ENCODE measurements around the gene CYSRT1. TPM values are rescaled to one million over a fixed set of nuclear protein-coding genes. Genes with fewer than 3 reads are reported as not detected.
A peak's percentile ranks its signal among the peaks of the same experiment; 100 is the strongest.
"Not testable (repeated sequence)": the region's sequence is repeated elsewhere in the genome, so short reads cannot be mapped to it uniquely, and the experiment has no call there.

The CYSRT1 gene
- total RNA-seq, 2 donors from 2014 or later, result 0.62 TPM; not detected in 1

DNA sequence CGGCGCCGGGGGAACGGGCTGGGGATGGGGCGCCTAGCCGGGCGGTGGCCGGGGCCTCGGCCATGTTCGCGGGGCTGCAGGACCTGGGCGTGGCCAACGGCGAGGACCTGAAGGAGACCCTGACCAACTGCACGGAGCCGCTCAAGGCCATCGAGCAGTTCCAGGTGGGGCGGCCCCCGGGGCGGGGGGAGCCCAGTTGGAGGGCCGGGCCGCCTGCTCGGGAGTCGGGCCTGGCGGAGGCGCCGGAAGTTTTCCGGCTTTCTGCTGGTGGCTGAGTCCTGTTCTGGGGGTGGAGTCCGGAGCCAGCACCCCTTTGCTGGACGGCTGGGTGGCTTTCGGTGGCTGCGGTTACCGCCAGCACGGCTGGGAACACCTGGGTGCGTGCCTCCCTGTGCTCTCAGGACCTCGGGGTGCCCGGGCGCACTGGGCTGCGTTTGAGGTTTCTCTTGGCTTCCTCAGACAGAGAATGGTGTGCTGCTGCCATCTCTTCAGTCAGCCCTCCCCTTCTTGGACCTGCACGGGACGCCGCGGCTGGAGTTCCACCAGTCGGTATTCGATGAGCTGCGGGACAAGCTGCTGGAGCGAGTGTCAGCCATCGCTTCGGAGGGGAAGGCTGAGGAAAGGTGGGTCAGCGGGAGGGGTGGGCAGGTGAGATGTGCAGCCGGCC is 30.6 kb downstream of the CYSRT1 start:
- intact Hi-C loops (cut with DNase I), result no loop called here
- DNase-seq (no peak), ATAC-seq (peak; percentile 6 to 33)

DNA sequence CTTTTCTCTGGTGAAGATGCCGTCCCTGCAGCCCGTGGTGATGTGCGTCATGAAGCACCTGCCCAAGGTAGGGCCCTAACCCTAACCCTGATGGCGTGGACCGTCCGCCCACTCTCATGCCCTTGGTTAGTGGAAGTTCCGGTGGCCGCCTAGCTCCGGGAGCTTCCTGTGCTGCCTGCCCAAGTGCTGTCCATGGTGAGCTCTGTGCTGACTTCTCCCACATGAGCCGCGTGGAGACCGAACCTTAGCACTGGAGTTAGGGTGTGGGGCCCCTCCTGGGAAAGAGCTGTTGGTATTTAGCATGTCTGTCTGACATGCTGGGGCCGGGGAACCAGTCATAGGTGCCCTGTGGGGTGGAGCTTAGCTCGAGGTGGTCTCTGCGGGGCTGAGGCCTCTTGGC is 31.4 kb downstream of the CYSRT1 start:
- ATAC-seq (no peak), DNase-seq (no peak)
- intact Hi-C loops (cut with DNase I), result no loop called here

DNA sequence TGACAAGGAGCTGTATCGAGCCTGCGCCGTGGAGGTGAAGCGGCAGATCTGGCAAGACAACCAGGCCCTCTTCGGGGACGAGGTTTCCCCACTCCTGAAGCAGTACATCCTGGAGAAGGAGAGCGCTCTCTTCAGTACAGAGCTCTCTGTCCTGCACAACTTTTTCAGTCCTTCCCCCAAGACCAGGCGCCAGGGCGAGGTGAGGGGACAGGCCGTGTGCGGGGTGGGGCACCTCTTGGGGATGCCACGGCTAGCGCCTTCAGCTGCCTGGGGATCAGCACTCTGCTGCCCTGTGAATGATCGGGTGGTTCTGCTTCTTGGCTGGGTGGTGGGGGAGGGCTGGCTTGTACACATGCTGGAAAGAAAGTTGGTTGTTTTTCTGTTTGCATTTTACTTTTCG is 31.9 kb downstream of the CYSRT1 start:
- no peak for DNase-seq
- no peak for ATAC-seq
- intact Hi-C loops (cut with DNase I), result no loop called here

DNA sequence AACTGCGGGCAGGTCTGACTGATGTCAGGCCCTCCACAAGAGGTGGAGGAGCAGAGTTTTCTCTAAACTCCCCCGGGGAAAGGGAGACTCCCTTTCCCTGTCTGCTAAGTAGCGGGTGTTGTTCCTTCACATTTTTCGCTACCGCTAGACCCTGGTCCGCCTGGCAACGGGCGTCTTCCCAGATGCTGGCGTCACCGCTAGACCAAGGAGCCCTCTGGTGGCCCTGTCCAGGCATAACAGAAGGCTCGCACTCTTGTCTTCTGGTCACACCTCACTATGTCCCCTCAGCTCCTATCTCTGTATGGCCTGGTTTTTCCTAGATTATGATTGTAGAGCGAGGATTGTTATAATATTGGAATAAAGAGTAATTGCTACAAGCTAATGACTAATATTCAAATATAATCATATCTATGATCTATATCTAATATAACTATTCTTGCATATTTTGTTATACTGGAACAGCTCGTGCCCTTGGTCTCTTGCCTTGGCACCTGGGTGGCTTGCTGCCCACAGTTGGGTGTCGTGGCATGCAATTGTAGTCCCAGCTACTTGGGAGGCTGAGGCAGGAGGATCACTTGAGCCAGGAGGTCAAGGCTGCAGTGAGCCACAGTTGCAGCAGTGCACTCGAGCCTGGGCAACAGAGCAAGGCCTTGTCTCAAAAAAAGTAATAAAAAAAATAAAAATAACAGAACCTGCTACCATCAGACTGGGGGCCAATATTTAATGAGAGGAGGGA is 37.4 kb downstream of the CYSRT1 start:
- intact Hi-C loops (cut with DNase I); ATAC-seq: not testable (repeated sequence)
- peak; percentile 58 for DNase-seq

DNA sequence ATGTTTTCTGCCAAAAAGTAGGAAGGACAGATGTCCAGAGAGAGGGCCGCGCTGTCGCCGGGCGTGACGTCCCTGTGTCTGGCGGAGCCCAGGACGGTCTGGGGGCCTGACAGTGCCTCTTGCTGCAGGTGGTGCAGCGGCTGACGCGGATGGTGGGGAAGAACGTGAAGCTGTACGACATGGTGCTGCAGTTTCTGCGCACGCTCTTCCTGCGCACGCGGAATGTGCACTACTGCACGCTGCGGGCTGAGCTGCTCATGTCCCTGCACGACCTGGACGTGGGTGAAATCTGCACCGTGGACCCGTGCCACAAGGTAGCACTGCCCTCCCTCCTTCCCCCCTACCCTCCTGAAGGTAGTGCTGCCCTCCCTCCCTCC is 37.9 kb downstream of the CYSRT1 start:
- peak in 1 of 2 donors; percentile 20 for ATAC-seq
- intact Hi-C loops (cut with DNase I), result no loop called here
- no peak for DNase-seq

DNA sequence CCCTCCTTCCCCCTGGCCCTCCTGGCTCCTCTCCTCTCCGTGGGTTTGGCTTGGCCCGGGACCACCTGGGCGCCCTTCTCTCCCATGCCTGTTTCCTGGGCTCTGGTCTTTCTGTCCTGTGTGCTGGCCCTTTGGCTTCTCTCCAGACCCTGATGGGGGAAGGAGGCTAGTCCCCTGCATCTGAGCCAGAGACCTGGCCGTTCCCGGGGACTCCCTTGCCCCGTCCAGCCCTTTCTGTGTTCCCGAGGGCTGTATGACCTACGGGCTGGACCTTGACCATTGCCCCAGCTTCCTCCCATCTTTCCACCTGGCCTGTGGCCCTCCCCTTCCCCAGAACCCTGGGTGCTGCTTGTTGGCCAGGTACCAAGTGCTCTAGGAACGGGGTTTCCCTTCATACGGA is 38.5 kb downstream of the CYSRT1 start:
- intact Hi-C loops (cut with DNase I), result no loop called here
- ATAC-seq, result no peak

DNA sequence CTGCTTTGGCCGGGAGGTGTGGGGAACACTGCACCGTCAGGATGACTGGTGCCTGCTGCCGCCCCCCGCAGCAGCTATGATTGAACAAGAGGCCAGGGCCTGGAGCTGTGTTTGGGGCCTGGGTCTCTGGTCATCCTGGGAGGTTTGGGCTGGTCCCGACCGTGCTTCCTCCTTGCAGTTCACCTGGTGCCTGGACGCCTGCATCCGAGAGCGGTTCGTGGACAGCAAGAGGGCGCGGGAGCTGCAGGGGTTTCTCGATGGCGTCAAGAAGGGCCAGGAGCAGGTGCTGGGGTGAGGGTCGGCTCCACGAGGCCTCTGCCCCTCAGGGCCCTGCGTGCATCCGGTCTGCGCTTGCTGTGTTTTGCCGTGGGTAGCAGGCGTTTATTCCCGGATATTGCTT is 39.1 kb downstream of the CYSRT1 start:
- ATAC-seq (no peak), DNase-seq (no peak)
- intact Hi-C loops (cut with DNase I), result no loop called here

More for the DNA sequence above, 38.5 kb downstream of the CYSRT1 start:
- no peak for DNase-seq

DNA sequence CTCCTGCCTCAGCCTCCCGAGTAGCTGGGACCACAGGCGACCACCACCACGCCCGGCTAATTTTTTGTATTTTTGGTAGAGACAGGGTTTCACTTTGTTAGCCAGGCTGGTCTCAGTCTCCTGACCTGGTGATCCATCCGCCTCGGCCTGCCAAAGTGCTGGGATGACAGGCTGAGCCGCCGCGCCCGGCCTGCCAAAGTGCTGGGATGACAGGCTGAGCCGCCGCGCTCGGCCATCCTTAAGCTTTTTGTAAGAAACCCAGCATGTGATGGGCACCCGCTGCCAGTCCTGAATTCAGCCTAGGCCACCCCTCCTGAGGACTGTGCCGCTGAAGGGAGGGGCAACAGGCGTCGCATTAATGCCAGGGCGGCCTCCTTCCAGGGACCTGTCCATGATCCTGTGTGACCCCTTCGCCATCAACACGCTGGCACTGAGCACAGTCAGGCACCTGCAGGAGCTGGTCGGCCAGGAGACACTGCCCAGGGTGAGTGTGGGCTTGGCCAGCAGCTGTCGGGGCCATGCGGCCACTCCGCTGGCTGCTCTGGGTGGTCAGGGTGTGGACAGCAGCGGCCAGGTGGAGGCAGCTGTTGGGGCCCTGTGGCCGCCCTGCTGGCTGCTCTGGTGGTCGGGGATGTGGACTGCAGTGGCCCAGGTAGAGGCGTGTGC is 40.7 kb downstream of the CYSRT1 start:
- DNase-seq (no peak), ATAC-seq (no peak)
- intact Hi-C loops (cut with DNase I), result no loop called here

DNA sequence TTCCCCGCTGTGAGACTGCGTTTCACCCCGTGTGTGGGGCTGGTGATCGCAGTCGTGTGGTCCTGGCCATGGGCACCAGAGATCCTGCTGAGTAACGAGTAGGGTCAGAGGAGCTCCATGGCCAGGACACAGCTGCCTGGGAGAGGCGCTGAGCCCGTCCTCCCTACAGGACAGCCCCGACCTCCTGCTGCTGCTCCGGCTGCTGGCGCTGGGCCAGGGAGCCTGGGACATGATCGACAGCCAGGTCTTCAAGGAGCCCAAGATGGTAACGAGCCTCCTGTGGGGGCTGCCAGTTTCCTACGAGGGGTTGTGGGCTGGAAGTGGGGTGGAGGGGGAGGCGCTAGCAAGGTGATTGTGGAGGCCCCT is 41.2 kb downstream of the CYSRT1 start:
- DNase-seq, result no peak
- intact Hi-C loops (cut with DNase I), result no loop called here
- no peak for ATAC-seq

DNA sequence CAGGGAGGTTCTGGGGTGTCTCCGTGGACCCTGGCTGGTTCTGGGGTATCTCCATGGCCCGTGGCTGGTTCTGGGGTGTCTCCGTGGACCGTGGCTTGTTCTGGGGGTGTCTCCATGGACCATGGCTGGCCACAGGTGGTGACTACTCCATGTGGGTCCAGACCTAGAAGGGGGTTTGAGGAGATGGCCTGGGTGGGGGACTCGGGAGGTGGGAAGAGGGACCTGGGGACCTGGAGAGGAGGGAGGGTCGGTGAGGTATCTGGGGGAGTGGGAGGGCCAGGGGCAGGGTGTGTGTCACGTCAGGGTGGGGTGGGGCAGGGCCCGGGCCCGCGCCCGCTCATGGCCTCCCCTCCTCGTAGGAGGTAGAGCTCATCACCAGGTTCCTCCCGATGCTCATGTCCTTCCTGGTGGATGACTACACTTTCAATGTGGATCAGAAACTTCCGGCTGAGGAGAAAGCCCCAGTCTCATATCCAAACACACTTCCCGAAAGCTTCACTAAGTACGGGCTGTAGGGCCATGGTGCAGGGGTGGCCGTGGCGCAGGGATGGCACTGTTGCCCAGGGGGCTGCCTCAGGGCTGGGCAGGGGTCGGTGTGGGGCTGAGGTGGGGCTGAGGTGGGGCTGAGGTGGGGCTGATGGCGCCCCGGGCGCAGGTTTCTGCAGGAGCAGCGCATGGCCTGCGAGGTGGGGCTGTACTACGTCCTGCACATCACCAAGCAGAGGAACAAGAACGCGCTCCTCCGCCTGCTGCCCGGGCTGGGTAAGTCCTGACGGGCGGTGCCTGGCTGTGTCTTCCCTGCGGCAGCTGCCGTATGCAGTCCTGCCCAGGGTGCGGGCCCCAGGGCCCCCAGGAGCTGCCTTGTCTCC is 41.8 kb downstream of the CYSRT1 start:
- DNase-seq, result no peak
- ATAC-seq, result no peak
- intact Hi-C loops (cut with DNase I), result no loop called here

DNA sequence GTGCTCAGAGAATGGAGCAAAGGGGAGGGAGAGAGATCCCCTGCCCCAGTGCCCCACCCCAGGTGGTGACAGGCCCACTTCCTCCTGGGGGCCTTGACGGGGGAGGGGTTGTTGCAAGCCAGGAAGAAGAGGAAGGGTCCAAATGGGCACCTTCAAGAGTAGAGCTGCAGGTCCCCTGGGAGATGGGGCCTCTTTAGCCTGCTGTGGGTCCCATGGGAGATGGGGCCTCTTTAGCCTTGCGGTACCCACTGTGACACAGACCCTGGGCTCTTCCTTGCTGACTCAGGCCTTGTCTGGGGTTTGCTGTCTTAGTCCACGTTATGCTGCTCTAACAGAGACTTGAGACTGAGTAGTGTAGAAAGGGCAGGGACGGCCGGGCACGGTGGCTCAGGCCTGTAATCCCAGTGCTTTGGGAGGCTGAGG is 43.0 kb downstream of the CYSRT1 start:
- intact Hi-C loops (cut with DNase I), result no loop called here
- DNase-seq, result no peak
- ATAC-seq, result no peak

DNA sequence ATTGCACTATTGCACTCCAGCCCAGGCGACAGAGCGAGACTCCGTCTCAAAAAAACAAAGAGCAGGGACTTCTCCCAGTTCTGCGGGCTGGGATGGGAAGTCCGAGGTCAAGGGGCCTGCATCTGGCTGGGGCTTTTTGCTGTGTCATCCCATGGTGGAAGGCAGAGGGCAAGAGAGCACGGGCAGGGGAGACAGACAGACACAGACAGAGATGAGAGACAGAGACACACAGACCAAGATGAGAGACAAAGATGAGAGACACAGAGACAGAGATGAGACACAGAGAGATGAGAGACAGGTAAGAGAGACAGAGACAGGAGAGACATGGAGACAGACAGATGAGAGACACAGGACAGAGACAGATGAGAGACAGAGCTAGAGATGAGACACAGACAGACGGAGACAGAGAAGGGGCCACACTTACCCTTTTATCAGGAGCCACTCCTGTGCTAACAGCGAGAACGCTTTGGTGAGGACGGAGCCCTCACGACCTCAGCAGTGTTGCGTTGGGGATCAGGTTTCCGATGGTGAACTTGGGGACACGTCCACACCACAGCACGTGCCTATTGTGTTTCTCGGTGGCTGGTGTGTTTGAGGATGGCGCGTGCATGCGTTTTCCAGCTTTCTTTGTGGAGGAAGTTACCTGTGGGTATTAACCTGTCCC is 43.7 kb downstream of the CYSRT1 start:
- intact Hi-C loops (cut with DNase I), result no loop called here
- DNase-seq (no peak), ATAC-seq (peak in 1 of 2 donors; percentile 12)

DNA sequence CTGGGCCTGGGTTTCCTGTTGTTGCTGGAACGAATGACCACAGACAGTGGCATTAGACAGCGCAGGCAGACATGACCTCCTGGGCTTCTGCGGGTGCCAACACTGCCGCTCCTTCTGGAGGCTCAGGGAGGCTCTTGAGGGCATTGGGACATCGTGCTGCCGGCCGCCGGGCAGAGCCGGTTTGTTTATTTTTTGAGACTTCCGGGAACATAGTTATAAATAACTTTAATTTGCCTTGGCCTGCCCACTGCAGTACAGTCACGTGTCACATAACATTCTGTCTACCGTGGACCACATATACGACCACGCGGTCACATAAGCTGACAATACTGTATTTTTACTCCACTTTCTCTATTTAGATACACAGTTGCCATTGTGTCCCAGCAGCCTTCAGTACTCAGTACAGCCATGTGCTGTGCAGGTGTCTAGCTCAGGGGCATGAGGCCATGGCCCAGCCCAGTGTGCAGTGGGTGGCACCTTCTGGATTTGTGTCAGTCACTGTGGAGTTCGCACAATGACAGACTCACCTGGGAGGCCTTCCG is 44.3 kb downstream of the CYSRT1 start:
- peak; percentile 55 to 67 for ATAC-seq
- no peak for DNase-seq
- intact Hi-C loops (cut with DNase I), result no loop called here

DNA sequence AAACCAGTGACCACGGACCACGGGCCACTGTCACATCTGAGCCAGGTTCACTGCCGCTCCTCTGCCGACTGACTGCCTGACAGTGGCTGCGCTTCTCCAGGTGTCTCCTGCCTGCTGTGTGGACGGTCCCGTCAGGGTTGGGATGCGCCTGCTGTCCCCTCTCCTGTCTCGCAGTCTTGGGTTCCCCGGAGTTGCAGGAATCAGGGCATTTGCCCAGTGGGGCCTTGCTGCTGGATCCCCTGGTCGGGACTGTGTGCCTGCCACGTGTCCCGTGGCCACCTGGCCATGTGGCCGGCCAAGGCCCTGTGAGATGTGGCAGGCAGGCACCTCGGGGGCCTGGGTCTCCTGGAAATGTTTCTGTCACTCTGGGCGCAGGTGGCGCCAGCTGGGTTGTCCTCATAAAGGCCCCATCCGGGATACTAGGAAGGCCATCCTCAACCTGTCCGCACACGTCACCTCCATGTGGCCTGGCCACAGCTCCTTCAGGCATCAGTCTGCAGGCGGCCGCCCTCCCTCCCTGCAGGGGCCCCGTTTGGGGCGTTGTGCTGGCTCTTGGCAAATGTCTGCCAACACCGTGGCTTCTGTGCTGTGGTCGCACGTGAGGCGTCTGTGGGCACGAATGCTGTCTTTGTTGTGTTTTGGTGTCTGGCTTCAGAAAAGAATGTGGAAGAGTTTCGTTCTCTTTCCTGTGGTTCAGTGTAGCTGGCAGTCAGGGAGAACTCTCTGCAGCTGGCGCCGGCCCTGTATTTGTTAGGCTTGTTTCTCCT is 46.1 kb downstream of the CYSRT1 start:
- peak in 1 of 2 donors; percentile 8 for ATAC-seq
- intact Hi-C loops (cut with DNase I), result no loop called here
- DNase-seq, result no peak

DNA sequence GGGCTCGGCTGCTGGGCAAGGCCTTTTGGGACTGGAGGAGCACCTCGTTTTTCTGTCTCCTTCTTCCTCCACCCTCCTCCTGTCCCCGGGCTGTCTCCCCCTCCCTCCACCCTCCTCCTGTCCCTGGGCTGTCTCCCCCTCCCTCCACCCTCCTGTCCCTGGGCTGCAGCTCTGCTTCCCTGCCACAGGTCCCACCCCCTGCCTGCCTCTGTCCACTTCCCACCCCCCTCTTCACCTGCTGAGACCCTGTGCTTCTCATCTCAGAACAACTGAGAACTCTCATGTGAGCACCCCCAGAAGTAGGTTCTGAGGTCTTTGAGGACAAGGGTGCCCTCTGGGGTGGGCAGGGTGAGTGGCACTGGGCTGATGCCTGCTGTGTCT is 46.7 kb downstream of the CYSRT1 start:
- DNase-seq (no peak), ATAC-seq (no peak)
- intact Hi-C loops (cut with DNase I), result no loop called here

DNA sequence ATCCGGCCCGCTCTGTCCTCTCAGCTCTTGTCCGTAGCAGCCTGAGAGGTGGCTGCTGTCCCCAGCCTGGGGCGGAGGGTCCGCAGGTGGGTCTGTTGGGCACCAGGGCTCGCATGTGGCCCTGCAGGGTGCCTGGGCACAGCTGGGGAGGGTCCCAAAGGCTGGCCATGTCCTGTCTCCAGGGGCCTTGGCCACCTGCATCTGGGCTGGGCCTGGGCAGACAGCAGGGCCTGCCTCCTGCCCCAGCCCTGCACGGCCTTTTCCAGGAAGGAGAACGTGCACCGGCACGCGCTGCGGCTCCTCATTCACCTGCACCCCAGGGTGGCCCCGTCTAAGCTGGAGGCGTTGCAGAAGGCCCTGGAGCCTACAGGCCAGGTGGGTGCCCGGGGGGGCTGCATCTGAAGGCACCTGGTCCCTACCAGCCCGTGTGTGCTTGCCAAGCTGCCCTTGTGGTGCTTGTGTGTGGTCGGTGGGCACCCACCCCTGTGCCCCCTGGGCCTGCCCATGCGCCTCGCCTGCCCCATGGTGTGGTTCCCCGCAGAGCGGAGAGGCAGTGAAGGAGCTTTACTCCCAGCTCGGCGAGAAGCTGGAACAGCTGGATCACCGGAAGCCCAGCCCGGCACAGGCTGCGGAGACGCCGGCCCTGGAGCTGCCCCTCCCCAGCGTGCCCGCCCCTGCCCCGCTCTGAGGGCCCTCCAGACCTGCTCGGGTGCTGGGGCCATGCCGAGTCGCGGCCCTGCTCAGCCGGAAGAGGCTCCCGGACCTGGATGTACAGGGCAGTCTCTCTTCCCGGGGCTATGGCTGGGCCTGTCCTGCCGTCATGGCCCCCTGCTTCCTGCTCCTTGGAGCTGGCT is 47.5 kb downstream of the CYSRT1 start:
- intact Hi-C loops (cut with DNase I), result no loop called here
- no peak for DNase-seq
- no peak for ATAC-seq

DNA sequence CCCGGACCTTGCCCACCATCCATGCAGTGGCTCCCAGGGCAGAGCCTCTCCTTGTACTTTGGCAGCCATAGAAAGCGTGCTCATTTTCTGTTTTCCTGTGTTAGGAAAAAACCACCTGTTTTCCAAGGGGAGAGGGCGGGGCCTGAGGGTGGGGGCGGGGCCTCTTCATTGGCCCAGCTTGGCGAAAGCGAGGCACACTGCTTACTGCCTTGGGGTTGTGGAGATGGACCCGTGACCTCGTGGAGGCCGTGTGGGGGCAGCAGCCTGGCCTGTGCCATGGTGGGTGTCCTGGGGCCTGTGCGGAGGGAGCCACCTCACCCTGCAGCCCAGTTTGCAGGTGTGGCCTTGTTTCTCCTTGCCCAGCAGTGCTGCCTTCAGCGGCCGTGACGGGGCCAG is 48.1 kb downstream of the CYSRT1 start:
- intact Hi-C loops (cut with DNase I), result no loop called here
- no peak for DNase-seq
- no peak for ATAC-seq
